Nephron (organoid): ENCODE results near the gene RYR1.

Source experiments
- H3K27ac Mint-ChIP-seq, 3 experiments: 2 replicates each; pipeline ENCODE4 v1.8.0; 2020; ENCODE audit warnings: mixed read lengths in 3 of 3, mild to moderate bottlenecking in 2 of 3, moderate library complexity in 1 of 3
- H3K27me3 Mint-ChIP-seq: 2 replicates; pipeline ENCODE4 v1.8.0; 2021; ENCODE audit warnings: low read depth, mild to moderate bottlenecking, moderate library complexity, mixed read lengths
- H3K36me3 Mint-ChIP-seq: 2 replicates; pipeline ENCODE4 v1.8.0; 2020; ENCODE audit warnings: low read depth, mixed read lengths
- H3K4me1 Mint-ChIP-seq: 2 replicates; pipeline ENCODE4 v1.8.0; 2020; ENCODE audit warnings: mixed read lengths
- H3K4me3 Mint-ChIP-seq, 3 experiments: 2 replicates each; pipeline ENCODE4 v1.8.0; 2020; ENCODE audit warnings: mild to moderate bottlenecking in 3 of 3, mixed read lengths in 3 of 3, moderate library complexity in 2 of 3
- H3K9me3 Mint-ChIP-seq: 2 replicates; pipeline ENCODE4 v1.8.0; 2020; ENCODE audit warnings: mixed read lengths
- CTCF ChIP-seq, 3 experiments: fragments of 200-600 bp; sonication (generic); IDR thresholded peaks; one replicate each; pipeline ENCODE4 v1.5.0; 2021; ENCODE audit warnings: antibody characterized with exemption in 3 of 3; ENCODE audit not compliant: unreplicated experiment in 3 of 3

Gene RYR1

GRCh38 chr19:38524369-38524768 lies 90.9 kb downstream of the RYR1 start:
- Mint-ChIP-seq H3K9me3 (no peaks in the 10 kb centered on the region), H3K27ac (peak overlapping the region in 1 of 3 experiments; percentile 6), H3K4me1 (peaks cover 5% of the 10 kb centered on the region), H3K4me3 (no peak overlapping the region), H3K27me3 (no peaks in the 10 kb centered on the region), H3K36me3 (no peaks in the 10 kb centered on the region)
- TF ChIP-seq CTCF (IDR thresholded peaks at IDR 0.05; ENCODE audit: unreplicated experiment in 3 of 3): no peak

- Mint-ChIP-seq H3K36me3 (no peaks in the 10 kb centered on the region), H3K4me3 (no peak overlapping the region), H3K4me1 (peaks cover 5% of the 10 kb centered on the region), H3K9me3 (no peaks in the 10 kb centered on the region), H3K27me3 (no peaks in the 10 kb centered on the region), H3K27ac (no peak overlapping the region)
- TF ChIP-seq CTCF (IDR thresholded peaks at IDR 0.05; ENCODE audit: unreplicated experiment in 3 of 3): no peak
Measured at GRCh38 chr19:38524994-38525634, 91.6 kb downstream of the RYR1 start.

GRCh38 chr19:38526430-38526829 lies 92.9 kb downstream of the RYR1 start:
- TF ChIP-seq CTCF (IDR thresholded peaks at IDR 0.05; ENCODE audit: unreplicated experiment in 3 of 3): no peak
- Mint-ChIP-seq H3K4me3 (no peak overlapping the region), H3K27me3 (no peaks in the 10 kb centered on the region), H3K27ac (no peak overlapping the region), H3K9me3 (no peaks in the 10 kb centered on the region), H3K36me3 (no peaks in the 10 kb centered on the region), H3K4me1 (peaks cover 5% of the 10 kb centered on the region)

GRCh38 chr19:38527466-38528136 lies 94.1 kb downstream of the RYR1 start:
- Mint-ChIP-seq H3K27ac (no peak overlapping the region), H3K36me3 (no peaks in the 10 kb centered on the region), H3K4me1 (peaks cover 5% of the 10 kb centered on the region), H3K4me3 (no peak overlapping the region), H3K27me3 (no peaks in the 10 kb centered on the region), H3K9me3 (no peaks in the 10 kb centered on the region)
- no peak for TF ChIP-seq CTCF (IDR thresholded peaks at IDR 0.05; ENCODE audit: unreplicated experiment in 3 of 3)

- Mint-ChIP-seq H3K4me1 (peaks cover 5% of the 10 kb centered on the region), H3K9me3 (no peaks in the 10 kb centered on the region), H3K4me3 (no peak overlapping the region), H3K27ac (no peak overlapping the region), H3K27me3 (no peaks in the 10 kb centered on the region), H3K36me3 (peaks cover 5% of the 10 kb centered on the region)
- TF ChIP-seq CTCF (IDR thresholded peaks at IDR 0.05; ENCODE audit: unreplicated experiment in 3 of 3): no peak
Measured at GRCh38 chr19:38528213-38528755, 94.8 kb downstream of the RYR1 start.
